Fibroblast of mammary gland (primary cell): ENCODE results near the gene WDR18.
A peak's percentile ranks its signal among the peaks of the same experiment; 100 is the strongest.

Experiments used
- DNase-seq: peaks from one replicate; pipeline ENCODE4 v3.0.0-alpha.2; 2010; ENCODE audit warnings: low read depth
- H3K4me3 ChIP-seq: 2 replicates; pipeline ENCODE4 v1.5.1; 2011; ENCODE audit warnings: low read depth, mild to moderate bottlenecking, low read length, moderate library complexity; ENCODE audit not compliant: control insufficient read depth
- TF ChIP-seq, protein P1 (sequence below): conservative IDR thresholded peaks from 2 replicates; pipeline ENCODE4 v1.5.1; 2011; ENCODE audit warnings: low read depth, low read length, inconsistent platforms; ENCODE audit not compliant: control insufficient read depth, insufficient read depth

Gene WDR18, protein sequence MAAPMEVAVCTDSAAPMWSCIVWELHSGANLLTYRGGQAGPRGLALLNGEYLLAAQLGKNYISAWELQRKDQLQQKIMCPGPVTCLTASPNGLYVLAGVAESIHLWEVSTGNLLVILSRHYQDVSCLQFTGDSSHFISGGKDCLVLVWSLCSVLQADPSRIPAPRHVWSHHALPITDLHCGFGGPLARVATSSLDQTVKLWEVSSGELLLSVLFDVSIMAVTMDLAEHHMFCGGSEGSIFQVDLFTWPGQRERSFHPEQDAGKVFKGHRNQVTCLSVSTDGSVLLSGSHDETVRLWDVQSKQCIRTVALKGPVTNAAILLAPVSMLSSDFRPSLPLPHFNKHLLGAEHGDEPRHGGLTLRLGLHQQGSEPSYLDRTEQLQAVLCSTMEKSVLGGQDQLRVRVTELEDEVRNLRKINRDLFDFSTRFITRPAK

DNA sequence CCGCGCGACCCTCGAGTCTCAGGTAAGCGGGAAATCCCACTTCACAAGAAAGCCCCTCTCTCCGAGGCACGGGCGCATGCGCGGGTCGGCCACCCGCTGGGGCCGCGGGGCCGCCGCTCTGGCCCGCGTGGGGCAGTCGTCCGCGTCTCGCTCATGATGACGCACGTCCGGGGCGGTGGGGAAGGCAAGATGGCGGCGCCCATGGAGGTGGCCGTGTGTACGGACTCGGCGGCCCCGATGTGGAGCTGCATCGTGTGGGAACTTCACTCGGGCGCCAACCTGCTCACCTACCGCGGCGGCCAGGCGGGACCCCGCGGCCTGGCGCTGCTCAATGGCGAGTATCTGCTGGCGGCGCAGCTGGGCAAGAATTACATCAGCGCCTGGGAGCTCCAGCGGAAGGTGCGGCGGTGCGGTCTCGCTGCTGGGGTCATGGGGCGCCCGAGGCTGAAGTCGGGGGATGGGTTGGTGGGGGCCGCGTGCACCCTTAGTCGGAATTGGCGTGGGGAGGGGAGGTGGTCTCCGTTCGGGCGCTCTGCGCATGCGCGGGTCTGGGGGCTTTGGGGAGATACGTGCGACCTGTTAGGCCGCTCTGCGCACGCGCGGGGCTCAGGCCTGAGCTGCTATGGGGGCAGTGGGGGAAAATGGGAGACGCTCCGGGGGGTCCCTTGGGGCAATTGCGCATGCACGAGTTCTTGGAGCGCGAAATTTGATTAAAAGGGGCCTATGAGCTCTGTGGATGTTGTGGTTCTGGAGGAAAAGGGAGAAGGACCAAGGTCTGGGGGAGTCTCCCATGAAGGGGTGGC, at the start of gene WDR18:
Gene WDR18, plus strand, starts transcription at position 181 of the 803 bp plus-strand sequence. Its CDS starts 9 bp downstream, at position 190.
- peak; percentile 78 for DNase-seq
- TF ChIP-seq, protein P1, sequence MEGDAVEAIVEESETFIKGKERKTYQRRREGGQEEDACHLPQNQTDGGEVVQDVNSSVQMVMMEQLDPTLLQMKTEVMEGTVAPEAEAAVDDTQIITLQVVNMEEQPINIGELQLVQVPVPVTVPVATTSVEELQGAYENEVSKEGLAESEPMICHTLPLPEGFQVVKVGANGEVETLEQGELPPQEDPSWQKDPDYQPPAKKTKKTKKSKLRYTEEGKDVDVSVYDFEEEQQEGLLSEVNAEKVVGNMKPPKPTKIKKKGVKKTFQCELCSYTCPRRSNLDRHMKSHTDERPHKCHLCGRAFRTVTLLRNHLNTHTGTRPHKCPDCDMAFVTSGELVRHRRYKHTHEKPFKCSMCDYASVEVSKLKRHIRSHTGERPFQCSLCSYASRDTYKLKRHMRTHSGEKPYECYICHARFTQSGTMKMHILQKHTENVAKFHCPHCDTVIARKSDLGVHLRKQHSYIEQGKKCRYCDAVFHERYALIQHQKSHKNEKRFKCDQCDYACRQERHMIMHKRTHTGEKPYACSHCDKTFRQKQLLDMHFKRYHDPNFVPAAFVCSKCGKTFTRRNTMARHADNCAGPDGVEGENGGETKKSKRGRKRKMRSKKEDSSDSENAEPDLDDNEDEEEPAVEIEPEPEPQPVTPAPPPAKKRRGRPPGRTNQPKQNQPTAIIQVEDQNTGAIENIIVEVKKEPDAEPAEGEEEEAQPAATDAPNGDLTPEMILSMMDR: no peak
- peak within 1 kb of the TSS; percentile 92 for H3K4me3 ChIP-seq

DNA sequence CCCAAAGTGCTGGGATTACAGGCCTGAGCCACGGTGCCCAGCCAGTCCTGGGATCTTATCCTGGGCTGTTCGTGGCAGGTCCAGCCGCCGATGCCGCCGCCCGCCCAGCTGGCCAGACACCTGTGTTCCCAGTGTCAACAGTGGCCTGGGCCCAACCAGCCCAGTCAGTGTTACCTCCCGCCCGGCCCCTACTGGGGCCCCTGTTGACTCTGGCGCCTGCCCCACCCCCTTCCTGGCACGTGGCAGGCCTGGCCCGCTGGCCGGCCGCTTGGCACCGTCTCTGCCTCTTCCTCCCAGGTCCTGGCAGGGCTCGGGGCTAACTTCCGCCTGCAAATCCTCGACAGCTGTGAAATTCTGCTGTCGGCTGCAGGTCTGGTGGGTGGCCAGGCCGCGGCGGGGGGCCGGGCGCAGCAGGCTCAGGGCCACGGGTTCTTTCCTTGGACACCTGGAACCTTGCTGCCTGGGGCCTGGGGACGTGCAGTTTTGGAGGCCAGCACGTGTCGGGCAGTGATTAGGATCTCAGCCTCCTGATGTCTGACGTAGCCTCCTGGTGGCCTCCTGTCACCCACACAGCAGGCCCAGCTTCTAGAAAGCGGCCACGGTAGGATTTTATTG, 49.2 kb upstream of the WDR18 start:
- no peak overlapping the region for H3K4me3 ChIP-seq
- TF ChIP-seq, protein P1: no peak
- peak; percentile 48 for DNase-seq

DNA sequence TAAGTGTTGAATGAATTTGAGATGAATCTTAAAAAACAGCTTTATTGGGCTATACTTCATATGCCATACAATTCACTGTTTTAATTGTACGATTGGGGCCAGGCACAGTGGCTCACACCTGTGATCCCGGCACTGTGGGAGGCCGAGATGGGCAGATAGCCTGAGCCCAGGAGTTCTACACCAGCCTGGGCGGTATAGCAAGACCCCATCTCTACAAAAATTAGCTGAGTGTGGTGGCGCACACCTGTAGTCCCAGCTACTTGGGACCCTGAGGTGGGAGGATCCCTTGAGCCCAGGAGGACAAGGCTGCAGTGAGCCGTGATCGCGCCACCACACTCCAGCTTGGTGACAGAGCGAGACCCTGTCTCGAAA, 48.0 kb upstream of the WDR18 start:
- no peak overlapping the region for H3K4me3 ChIP-seq
- no peak for DNase-seq
- TF ChIP-seq, protein P1: no peak

DNA sequence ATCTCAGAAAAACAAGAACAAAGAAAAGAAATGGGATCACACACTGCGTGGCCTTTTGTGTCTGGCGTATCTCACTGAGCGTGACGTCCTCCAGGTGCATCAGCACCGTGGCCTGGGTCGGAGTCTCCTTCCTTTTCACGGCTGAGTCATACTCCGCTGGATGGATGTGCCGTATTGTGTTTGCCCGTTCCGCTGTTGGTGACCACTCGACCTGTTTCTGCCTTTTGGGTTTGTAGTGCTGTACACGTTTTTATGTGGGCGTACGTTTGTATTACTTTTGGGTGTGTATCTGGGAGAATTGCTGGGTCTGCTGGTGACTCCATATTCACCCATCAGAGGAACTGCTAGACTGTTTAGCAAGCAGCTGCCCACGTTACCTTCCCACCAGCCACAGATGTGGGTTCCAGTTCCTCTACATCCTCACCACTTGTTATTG, 46.9 kb upstream of the WDR18 start:
- DNase-seq: no peak
- H3K4me3 ChIP-seq: no peak overlapping the region
- TF ChIP-seq, protein P1: no peak

DNA sequence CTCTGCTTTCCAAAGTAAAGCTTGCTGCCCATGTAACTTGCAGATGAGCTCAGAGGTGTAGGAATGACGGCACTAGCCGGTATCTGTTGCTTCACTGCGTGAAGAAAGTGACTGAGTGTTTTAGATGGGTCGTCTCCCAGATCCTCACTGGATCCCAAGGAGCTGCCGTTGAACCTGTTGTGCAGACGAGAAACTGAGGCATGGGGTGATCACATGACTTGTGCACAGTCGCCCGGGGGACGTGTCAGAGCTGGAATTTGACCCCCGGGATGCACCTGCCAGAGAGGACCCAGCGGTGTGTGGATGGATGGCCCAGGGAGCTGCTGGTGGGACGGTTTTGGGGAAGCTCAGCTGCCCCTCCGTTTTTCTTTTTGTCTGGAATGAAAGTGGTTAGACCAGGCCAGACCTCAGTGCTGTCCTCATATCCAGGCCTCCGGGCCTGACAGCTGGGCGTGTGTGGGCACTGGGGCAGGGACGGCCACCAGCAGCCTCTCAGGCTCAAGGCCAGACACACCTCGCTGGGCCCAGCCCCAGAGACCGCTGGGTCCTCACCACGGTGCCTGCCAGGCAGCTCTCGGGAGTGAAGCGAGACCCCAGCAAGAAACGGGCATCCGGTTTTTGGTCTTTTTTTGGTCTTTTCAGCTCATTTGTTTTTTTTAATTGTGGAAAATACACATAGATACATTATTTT, 45.8 kb upstream of the WDR18 start:
- TF ChIP-seq, protein P1: no peak
- DNase-seq: no peak
- H3K4me3 ChIP-seq: no peak overlapping the region

DNA sequence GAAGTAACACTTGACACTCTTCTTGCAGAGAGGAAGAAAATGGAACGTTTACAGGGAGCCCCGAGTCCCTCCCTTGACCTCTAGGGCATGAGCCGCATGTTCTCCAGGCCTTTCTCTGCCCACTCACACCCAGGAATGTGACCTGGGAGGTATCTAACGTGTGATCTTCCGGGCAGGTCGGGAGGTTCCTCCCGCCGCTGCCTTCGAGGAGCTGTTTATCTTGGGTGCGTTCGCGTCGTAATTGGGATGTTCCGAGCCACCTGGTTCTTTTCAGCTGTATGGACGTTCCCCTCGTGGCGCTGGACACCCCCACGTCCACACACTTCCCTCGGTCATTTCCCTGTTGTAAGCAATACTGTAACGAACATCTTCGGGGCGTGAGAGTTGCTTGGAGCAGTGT, 44.7 kb upstream of the WDR18 start:
- DNase-seq: no peak
- no peak overlapping the region for H3K4me3 ChIP-seq
- TF ChIP-seq, protein P1: no peak
